AG09309 (cell line): ENCODE results near the gene C15orf62.

Experiments
- DNase-seq: peaks from one replicate; pipeline ENCODE4 v3.0.0-alpha.2; 2010; ENCODE audit warnings: low read depth
- H3K4me3 ChIP-seq: 2 replicates; pipeline ENCODE4 v1.5.1; 2011; ENCODE audit warnings: mild to moderate bottlenecking, low read depth, low read length, moderate library complexity; ENCODE audit not compliant: control insufficient read depth
- TF ChIP-seq, protein P1 (sequence below): IDR thresholded peaks from 2 replicates; pipeline ENCODE4 v1.5.1; 2011; ENCODE audit warnings: mild to moderate bottlenecking, low read depth, low read length, inconsistent platforms; ENCODE audit not compliant: insufficient read depth, control insufficient read depth; ENCODE audit errors: missing control alignments

The C15orf62 gene

DNA sequence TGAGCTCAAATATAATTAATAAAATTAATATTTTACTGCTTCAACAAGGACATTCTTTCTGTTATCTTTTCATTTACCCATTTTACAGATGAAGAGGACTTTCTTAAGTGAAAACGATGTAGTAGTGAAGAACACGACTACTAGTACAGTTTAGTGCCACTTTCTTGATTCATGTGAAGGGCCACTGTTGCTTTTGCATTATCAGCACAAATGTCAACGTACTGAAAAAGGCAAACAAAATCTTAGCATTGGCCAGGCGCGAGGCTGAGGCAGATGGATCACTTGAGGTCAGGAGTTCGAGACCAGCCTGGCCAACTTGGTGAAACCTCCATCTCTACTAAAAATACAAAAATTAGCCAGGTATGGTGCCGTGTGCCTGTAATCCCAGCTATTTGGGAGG lies 49.3 kb downstream of the C15orf62 start:
- TF ChIP-seq, protein P1, sequence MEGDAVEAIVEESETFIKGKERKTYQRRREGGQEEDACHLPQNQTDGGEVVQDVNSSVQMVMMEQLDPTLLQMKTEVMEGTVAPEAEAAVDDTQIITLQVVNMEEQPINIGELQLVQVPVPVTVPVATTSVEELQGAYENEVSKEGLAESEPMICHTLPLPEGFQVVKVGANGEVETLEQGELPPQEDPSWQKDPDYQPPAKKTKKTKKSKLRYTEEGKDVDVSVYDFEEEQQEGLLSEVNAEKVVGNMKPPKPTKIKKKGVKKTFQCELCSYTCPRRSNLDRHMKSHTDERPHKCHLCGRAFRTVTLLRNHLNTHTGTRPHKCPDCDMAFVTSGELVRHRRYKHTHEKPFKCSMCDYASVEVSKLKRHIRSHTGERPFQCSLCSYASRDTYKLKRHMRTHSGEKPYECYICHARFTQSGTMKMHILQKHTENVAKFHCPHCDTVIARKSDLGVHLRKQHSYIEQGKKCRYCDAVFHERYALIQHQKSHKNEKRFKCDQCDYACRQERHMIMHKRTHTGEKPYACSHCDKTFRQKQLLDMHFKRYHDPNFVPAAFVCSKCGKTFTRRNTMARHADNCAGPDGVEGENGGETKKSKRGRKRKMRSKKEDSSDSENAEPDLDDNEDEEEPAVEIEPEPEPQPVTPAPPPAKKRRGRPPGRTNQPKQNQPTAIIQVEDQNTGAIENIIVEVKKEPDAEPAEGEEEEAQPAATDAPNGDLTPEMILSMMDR = no peak
- no peak for DNase-seq
- H3K4me3 ChIP-seq = no peak overlapping the region

DNA sequence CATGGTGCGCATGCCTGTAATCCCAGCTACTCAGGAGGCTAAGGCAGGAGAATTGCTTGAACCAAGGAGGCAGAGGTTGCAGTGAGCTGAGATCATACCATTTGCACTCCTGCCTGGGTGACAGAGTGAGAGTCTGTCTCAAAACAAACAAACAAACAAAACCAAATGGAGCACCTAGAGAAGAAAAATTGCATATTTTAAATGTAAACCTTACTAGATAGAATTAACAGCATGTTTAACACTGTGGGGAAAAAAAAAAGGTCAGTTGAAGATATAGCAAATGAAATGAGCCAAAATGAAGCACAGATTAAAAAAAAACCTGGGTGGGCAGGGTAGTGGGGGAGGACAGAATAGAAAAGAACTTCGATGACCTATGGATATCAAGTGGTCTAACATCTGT lies 51.4 kb downstream of the C15orf62 start:
- DNase-seq = no peak
- H3K4me3 ChIP-seq = no peak overlapping the region
- TF ChIP-seq, protein P1 = no peak
